Right cardiac atrium (tissue), 5 donors: Measurements from ENCODE around the gene ABO. TPM values are rescaled to one million over a fixed set of nuclear protein-coding genes. Genes with fewer than 3 reads are reported as not detected.
A peak's percentile ranks its signal among the peaks of the same experiment; 100 is the strongest.
"Not testable (repeated sequence)": the region's sequence is repeated elsewhere in the genome, so short reads cannot be mapped to it uniquely, and the experiment has no call there.

Source experiments
- ATAC-seq, 2 donors: fragments of 200-7000 bp; cut with Tn5 transposase; one replicate each; pipeline versions ENCODE4 v1.8.0 to v1.9.1; 2020; ENCODE audit warnings: moderate library complexity in 2 of 2, mild to moderate bottlenecking in 1 of 2
- DNase-seq, 3 donors: peaks; one replicate each; pipeline ENCODE4 v3.0.0-alpha.2; 2020
- H3K27ac ChIP-seq: one replicate; pipeline ENCODE4 v1.5.1; 2013; ENCODE audit warnings: mild to moderate bottlenecking, low read length, control low read depth, moderate library complexity
- H3K27me3 ChIP-seq: one replicate; pipeline ENCODE4 v1.6.1; 2013; ENCODE audit not compliant: control insufficient read depth, insufficient read depth
- H3K4me1 ChIP-seq: one replicate; pipeline ENCODE4 v1.6.1; 2013; ENCODE audit warnings: low read length; ENCODE audit not compliant: control insufficient read depth, insufficient read depth
- H3K4me3 ChIP-seq: one replicate; pipeline ENCODE4 v1.5.1; 2013; ENCODE audit warnings: low read length, control low read depth
- H3K9me3 ChIP-seq: one replicate; pipeline ENCODE4 v1.6.1; 2013; ENCODE audit warnings: low read length; ENCODE audit not compliant: control insufficient read depth
- WGBS: extraction: QIAGEN DNeasy Blood & Tissue Kit; methylation state at CpG from one replicate; pipeline ENCODE4 v1.1.7; 2013; 5-methylcytosine and 5-hydroxymethylcytosine counted together
- intact Hi-C, 4 donors: fragments of 100-400 bp; cut with DNase I; formaldehyde crosslinking; loops; one replicate each; pipeline versions ENCODE4 v1.11.0 to v1.14.0; 2022 to 2023
- polyA plus RNA-seq: library from polyadenylated mRNA; stranded (reverse); fragments of 200-250 nt; gene quantifications from one replicate; pipeline ENCODE4 v1.2.3, GENCODE V29; 2013
- total RNA-seq, 4 donors: library from RNA; stranded (reverse); fragmentation: NEBNext Ultra II Directional; extraction: Animal tissue kit (Norgen Biotek cat#: 25700); gene quantifications; one replicate each; pipeline ENCODE4 v1.2.1, GENCODE V29; 2021
- donor health status: healthy with polysubstance abuse.
- donor health status: DM: no; HTN: yes; CAD: no.
- donor health status: DM: no; HTN: no; CAD: no.
- donor health status: DM: no; HTN: yes; CAD: no; lungs with severe emphysema.
- donor health status: DM: yes; HTN: yes; CAD: no.

Gene ABO
- total and polyA plus RNA-seq, 5 donors = 0.66 to 2.0 (median 1.2) TPM

DNA sequence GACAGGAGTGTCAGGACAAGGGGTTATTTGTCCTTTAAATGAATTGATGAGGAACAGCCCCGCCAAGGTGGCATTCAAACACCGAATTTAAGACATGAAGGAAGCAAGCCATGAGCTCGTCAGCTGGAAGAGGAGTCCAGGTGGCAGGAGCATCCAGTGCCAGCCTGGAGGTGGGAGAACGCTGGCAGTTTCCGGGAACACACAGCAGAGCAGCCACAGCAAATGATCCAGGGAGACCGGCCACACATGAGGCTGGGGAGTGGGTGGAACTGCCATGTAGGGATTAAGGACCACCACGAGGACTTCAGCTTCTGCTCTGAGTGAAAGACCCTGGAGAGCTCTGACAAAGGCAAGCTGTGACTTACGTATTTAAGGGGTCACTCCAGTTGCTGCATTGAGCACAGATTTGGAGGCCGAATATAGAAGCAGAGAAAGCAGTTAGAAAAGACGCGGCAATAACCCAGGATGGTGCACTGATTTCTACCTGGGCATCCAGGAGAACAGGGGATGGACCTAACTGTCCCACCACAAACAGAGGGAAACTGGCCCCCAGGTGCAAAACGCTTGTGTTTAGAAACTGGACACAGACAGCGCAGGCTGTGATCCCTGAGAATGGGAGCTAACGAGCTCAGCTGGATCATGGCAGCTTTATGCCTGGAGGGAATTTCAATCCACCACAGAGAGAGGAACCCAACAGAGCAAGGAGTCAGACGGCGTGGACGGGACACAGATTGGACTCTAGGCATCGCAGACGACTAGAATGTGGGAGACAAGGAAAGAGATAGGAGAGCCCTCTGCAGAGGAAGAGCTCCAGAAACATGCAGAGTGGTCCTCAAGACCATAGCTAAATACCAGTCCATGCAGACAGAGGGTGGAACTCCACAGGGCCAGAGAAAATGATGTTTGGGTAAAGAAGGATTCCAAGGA, 56.7 kb downstream of the ABO start:
- H3K27me3 ChIP-seq, intact Hi-C loops: not testable (repeated sequence)

GRCh38 chr9:133217333-133217988, 57.5 kb downstream of the ABO start:
- H3K4me1 ChIP-seq, H3K4me3 ChIP-seq, H3K27me3 ChIP-seq, intact Hi-C loops, H3K9me3 ChIP-seq, H3K27ac ChIP-seq, ATAC-seq: not testable (repeated sequence)
- peak in 1 of 3 donors; percentile 18 for DNase-seq
- 63% methylated on average over 12 of the region's 12 CpGs for WGBS

More for the DNA sequence above, 56.7 kb downstream of the ABO start:
- peak in 1 of 3 donors; percentile 5 for DNase-seq
- not testable (repeated sequence) for H3K4me3 ChIP-seq, H3K4me1 ChIP-seq, H3K9me3 ChIP-seq, H3K27ac ChIP-seq, ATAC-seq
- WGBS = 70% methylated on average over 19 of the region's 19 CpGs

- WGBS = 34% methylated on average over 4 of the region's 4 CpGs
Measured at GRCh38 chr9:133214276-133214675, 60.7 kb downstream of the ABO start.

DNA sequence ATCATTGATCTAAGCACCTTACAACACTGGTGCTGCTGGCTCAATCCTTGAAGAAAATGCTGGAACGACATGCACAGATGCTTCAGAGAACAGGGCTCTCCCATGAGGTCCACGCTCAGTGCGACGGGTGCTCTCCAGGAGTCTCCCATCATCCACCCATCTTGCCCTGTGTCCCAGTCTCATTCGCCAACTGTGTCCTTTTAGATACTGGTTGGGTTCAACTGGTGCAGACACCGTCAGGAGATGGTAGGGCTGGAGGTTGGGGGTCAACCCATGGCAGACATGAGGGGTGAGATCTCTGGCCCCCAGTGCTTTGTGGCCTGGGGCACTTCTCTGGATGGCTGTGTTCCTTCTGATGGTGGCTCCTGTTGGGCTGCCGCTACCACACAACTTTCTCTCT, 64.4 kb downstream of the ABO start:
- intact Hi-C loops = no loop called here
- ATAC-seq (no peak), DNase-seq (peak in 1 of 3 donors; percentile 6)
- WGBS = 93% methylated on average over 7 of the region's 7 CpGs
- H3K27me3 ChIP-seq = no peaks in the 10 kb centered on the region
- H3K9me3 ChIP-seq = no peaks in the 10 kb centered on the region
- no peak overlapping the region for H3K4me3 ChIP-seq
- H3K4me1 ChIP-seq = no peaks in the 10 kb centered on the region
- H3K27ac ChIP-seq = no peak overlapping the region

More at GRCh38 chr9:133214276-133214675, 60.7 kb downstream of the ABO start:
- H3K27me3 ChIP-seq, DNase-seq, H3K4me3 ChIP-seq, H3K4me1 ChIP-seq, H3K27ac ChIP-seq, ATAC-seq, H3K9me3 ChIP-seq, intact Hi-C loops: not testable (repeated sequence)

DNA sequence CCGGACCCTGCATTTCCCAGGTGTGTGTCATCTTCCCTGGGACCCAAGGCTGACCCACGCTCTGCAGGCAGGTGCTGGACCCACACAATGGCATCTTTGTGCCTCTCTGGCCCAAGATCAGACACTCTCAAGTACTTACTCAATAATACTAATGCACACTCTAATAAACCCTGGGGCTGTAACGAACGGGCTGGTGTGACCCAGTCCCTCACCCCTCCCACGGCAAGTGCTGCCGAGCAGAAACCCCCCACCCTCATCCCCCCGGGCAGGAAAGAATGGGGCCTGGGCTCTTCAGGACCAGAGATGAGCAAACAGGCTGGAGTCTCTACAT, 64.8 kb downstream of the ABO start:
- Histone ChIP-seq H3K27ac (no peak overlapping the region), H3K27me3 (no peaks in the 10 kb centered on the region), H3K9me3 (no peaks in the 10 kb centered on the region), H3K4me1 (no peaks in the 10 kb centered on the region), H3K4me3 (no peak overlapping the region)
- DNase-seq (peak in 1 of 3 donors; percentile 20), ATAC-seq (no peak)
- WGBS = 63% methylated on average over 7 of the region's 7 CpGs
- intact Hi-C loops = no loop called here

- H3K27ac ChIP-seq, H3K4me3 ChIP-seq, ATAC-seq, intact Hi-C loops, H3K4me1 ChIP-seq, H3K27me3 ChIP-seq, H3K9me3 ChIP-seq: not testable (repeated sequence)
- WGBS = 77% methylated on average over 29 of the region's 29 CpGs
- DNase-seq = peak in 1 of 3 donors; percentile 46
Measured at GRCh38 chr9:133209327-133210201, 65.4 kb downstream of the ABO start.

GRCh38 chr9:133208880-133209300, 66.1 kb downstream of the ABO start, which contains the start of gene OBP2B:
TSS of gene OBP2B (minus strand) at chr9:133209250. CDS start at chr9:133209199, 51 bp downstream.
- H3K27ac ChIP-seq, H3K9me3 ChIP-seq, H3K4me3 ChIP-seq, ATAC-seq, intact Hi-C loops, H3K27me3 ChIP-seq, H3K4me1 ChIP-seq: not testable (repeated sequence)
- peak in 1 of 3 donors; percentile 21 for DNase-seq
- WGBS = 83% methylated on average over 11 of the region's 18 CpGs

GRCh38 chr9:133208171-133208879, 66.7 kb downstream of the ABO start:
- DNase-seq = peak in 1 of 3 donors; percentile 25
- H3K4me1 ChIP-seq, H3K27ac ChIP-seq, H3K27me3 ChIP-seq, ATAC-seq, H3K4me3 ChIP-seq, H3K9me3 ChIP-seq, intact Hi-C loops: not testable (repeated sequence)
- WGBS = 85% methylated on average over 14 of the region's 16 CpGs

GRCh38 chr9:133207540-133208170, 67.3 kb downstream of the ABO start:
- H3K27me3 ChIP-seq = no peaks in the 10 kb centered on the region
- DNase-seq = peak in 1 of 3 donors; percentile 29
- intact Hi-C loops = no loop called here

GRCh38 chr9:133207021-133207531, 67.9 kb downstream of the ABO start:
- DNase-seq (peak in 1 of 3 donors; percentile 16), ATAC-seq (no peak)
- Histone ChIP-seq H3K27ac (no peak overlapping the region), H3K4me1 (no peaks in the 10 kb centered on the region), H3K27me3 (no peaks in the 10 kb centered on the region), H3K9me3 (no peaks in the 10 kb centered on the region), H3K4me3 (no peak overlapping the region)
- intact Hi-C loops = no loop called here
- WGBS = 82% methylated on average over 14 of the region's 14 CpGs

More at GRCh38 chr9:133207540-133208170, 67.3 kb downstream of the ABO start:
- WGBS = 77% methylated on average over 16 of the region's 16 CpGs
- Histone ChIP-seq H3K9me3 (no peaks in the 10 kb centered on the region), H3K4me3 (no peak overlapping the region), H3K4me1 (no peaks in the 10 kb centered on the region), H3K27ac (no peak overlapping the region)
- no peak for ATAC-seq
